ENCODE results near the gene MCC.

- no peak for TF ChIP-seq CTCF (IDR thresholded peaks at IDR 0.05)
- no peak for TF ChIP-seq POLR2A (IDR thresholded peaks at IDR 0.05)
- TF ChIP-seq EP300 (IDR thresholded peaks at IDR 0.05), result no peak
Measured at GRCh38 chr5:112986224-112986623, 502.0 kb downstream of the MCC start.

Data from ovary (tissue), 3 donors.